Measurements from ENCODE around the gene MRPS6. TPM values are rescaled to one million over a fixed set of nuclear protein-coding genes. Genes with fewer than 3 reads are reported as not detected.

MRPS6 gene
- total RNA-seq, 1 experiment from 2014 or later, result 55.1 TPM

DNA sequence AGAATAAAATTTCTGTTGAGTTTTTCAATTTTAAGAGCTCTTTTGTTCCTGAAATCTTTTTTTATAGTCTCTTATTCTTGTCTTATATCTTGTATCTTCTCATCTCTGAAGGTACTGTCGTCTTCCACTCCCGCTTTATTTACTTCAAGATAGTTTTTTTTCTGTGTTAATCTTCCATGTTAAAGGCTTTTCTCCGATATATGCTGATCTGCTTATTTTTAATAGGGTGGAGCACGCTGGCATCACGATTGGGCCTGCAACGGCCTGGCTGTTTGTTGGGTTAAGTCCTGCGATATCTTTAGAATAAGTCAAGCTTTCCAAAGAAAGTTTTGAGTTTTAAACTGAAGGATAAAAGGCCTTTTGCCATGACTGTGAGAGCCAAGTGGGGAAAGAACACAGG lies 35.7 kb downstream of the MRPS6 start:
- Histone ChIP-seq H3K79me2 (ENCODE audit: insufficient read depth, low read length) (peaks cover 51% of the 10 kb centered on the region), H3K4me3 (replicated peaks in 1 of 2; ENCODE audit: low read depth in 1 of 2, low read length in 2 of 2) (no peak overlapping the region), H3K9me3 (ENCODE audit: control insufficient read depth in 1 of 2, insufficient read depth in 1 of 2, low read depth in 1 of 2, low read length in 2 of 2) (no peaks in the 10 kb centered on the region), H3K9ac (ENCODE audit: low read length) (no peak overlapping the region), H3K27ac (ENCODE audit: low read depth, low read length) (no peak overlapping the region), H4K20me1 (ENCODE audit: insufficient read depth) (0 out of 2 replicates have a peak, but pooled peaks cover 7% of the 10 kb centered on the region), H3K27me3 (ENCODE audit: insufficient read depth, low read length) (no peaks in the 10 kb centered on the region), H3K4me1 (ENCODE audit: control insufficient read depth in 1 of 2, insufficient read depth in 2 of 2, low read length in 2 of 2) (no peaks in the 10 kb centered on the region; a peak in 1 of 4 replicates), H2AFZ (ENCODE audit: low read depth, low read length, poor library complexity, severe bottlenecking) (no peak overlapping the region), H3K9me2 (ENCODE audit: insufficient read depth) (no peaks in the 10 kb centered on the region), H3K4me2 (ENCODE audit: low read length) (no peak overlapping the region), H3K36me3 (ENCODE audit: control insufficient read depth in 1 of 2, insufficient read depth in 2 of 2, low read length in 2 of 2) (no peaks in the 10 kb centered on the region)
- ChIA-PET POLR2A (no interaction called here), RAD21 (ENCODE audit: low non-redundant PET in 1 of 2, low total read pairs in 2 of 2, uncharacterized antibody in 2 of 2, unreplicated experiment in 2 of 2) (no interaction called here), CTCF (interaction anchor here (0.7 to 1.5 kb wide), 2 partner anchors 93 to 185 kb away, joined by 3 to 7 read pairs; no protein-coding TSS in a partner anchor)
- no TSS peak for BruUV-seq (replicated peaks)
- intact Hi-C loops (cut with micrococcal nuclease), result no loop called here
- DNase-seq (ENCODE audit: low read depth, low spot score) (no peak), ATAC-seq (no peak)
- no peak for TF ChIP-seq EZH2 (IDR thresholded peaks at IDR 0.05)
- TF ChIP-seq EZH2phosphoT487 (IDR thresholded peaks at IDR 0.05; ENCODE audit: borderline replicate concordance), result no peak
- TF ChIP-seq, protein P1, sequence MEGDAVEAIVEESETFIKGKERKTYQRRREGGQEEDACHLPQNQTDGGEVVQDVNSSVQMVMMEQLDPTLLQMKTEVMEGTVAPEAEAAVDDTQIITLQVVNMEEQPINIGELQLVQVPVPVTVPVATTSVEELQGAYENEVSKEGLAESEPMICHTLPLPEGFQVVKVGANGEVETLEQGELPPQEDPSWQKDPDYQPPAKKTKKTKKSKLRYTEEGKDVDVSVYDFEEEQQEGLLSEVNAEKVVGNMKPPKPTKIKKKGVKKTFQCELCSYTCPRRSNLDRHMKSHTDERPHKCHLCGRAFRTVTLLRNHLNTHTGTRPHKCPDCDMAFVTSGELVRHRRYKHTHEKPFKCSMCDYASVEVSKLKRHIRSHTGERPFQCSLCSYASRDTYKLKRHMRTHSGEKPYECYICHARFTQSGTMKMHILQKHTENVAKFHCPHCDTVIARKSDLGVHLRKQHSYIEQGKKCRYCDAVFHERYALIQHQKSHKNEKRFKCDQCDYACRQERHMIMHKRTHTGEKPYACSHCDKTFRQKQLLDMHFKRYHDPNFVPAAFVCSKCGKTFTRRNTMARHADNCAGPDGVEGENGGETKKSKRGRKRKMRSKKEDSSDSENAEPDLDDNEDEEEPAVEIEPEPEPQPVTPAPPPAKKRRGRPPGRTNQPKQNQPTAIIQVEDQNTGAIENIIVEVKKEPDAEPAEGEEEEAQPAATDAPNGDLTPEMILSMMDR (IDR thresholded peaks at IDR 0.05 in 2 of 3, conservative IDR thresholded peaks at IDR 0.05 in 1 of 3; ENCODE audit: borderline replicate concordance in 1 of 3, insufficient read depth in 1 of 3, low read depth in 2 of 3, low read length in 2 of 3), result no peak
- TF ChIP-seq RAD21 (IDR thresholded peaks at IDR 0.05; ENCODE audit: low read depth), result no peak
- no peak for TF ChIP-seq JUND (IDR thresholded peaks at IDR 0.05)
- no peak for TF ChIP-seq SIN3A (IDR thresholded peaks at IDR 0.05; ENCODE audit: low read depth)
- TF ChIP-seq, protein P2, sequence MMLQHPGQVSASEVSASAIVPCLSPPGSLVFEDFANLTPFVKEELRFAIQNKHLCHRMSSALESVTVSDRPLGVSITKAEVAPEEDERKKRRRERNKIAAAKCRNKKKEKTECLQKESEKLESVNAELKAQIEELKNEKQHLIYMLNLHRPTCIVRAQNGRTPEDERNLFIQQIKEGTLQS (IDR thresholded peaks at IDR 0.05), result no peak
- TF ChIP-seq CBX3 (IDR thresholded peaks at IDR 0.05; ENCODE audit: low read depth), result no peak
- TF ChIP-seq SP1 (IDR thresholded peaks at IDR 0.05; ENCODE audit: low read depth), result no peak
- no peak for TF ChIP-seq POLR2AphosphoS5 (IDR thresholded peaks at IDR 0.05; ENCODE audit: low read depth, low read length)
- no peak for TF ChIP-seq EGR1 (IDR thresholded peaks at IDR 0.05; ENCODE audit: low read depth)
- TF ChIP-seq, protein P3, sequence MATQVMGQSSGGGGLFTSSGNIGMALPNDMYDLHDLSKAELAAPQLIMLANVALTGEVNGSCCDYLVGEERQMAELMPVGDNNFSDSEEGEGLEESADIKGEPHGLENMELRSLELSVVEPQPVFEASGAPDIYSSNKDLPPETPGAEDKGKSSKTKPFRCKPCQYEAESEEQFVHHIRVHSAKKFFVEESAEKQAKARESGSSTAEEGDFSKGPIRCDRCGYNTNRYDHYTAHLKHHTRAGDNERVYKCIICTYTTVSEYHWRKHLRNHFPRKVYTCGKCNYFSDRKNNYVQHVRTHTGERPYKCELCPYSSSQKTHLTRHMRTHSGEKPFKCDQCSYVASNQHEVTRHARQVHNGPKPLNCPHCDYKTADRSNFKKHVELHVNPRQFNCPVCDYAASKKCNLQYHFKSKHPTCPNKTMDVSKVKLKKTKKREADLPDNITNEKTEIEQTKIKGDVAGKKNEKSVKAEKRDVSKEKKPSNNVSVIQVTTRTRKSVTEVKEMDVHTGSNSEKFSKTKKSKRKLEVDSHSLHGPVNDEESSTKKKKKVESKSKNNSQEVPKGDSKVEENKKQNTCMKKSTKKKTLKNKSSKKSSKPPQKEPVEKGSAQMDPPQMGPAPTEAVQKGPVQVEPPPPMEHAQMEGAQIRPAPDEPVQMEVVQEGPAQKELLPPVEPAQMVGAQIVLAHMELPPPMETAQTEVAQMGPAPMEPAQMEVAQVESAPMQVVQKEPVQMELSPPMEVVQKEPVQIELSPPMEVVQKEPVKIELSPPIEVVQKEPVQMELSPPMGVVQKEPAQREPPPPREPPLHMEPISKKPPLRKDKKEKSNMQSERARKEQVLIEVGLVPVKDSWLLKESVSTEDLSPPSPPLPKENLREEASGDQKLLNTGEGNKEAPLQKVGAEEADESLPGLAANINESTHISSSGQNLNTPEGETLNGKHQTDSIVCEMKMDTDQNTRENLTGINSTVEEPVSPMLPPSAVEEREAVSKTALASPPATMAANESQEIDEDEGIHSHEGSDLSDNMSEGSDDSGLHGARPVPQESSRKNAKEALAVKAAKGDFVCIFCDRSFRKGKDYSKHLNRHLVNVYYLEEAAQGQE (IDR thresholded peaks at IDR 0.05; ENCODE audit: low read depth), result no peak
- TF ChIP-seq, protein P4, sequence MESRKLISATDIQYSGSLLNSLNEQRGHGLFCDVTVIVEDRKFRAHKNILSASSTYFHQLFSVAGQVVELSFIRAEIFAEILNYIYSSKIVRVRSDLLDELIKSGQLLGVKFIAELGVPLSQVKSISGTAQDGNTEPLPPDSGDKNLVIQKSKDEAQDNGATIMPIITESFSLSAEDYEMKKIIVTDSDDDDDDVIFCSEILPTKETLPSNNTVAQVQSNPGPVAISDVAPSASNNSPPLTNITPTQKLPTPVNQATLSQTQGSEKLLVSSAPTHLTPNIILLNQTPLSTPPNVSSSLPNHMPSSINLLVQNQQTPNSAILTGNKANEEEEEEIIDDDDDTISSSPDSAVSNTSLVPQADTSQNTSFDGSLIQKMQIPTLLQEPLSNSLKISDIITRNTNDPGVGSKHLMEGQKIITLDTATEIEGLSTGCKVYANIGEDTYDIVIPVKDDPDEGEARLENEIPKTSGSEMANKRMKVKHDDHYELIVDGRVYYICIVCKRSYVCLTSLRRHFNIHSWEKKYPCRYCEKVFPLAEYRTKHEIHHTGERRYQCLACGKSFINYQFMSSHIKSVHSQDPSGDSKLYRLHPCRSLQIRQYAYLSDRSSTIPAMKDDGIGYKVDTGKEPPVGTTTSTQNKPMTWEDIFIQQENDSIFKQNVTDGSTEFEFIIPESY (IDR thresholded peaks at IDR 0.05; ENCODE audit: extremely low read depth, insufficient replicate concordance, low read length), result no peak
- no peak for TF ChIP-seq ZFX (IDR thresholded peaks at IDR 0.05)
- TF ChIP-seq YY1 (IDR thresholded peaks at IDR 0.05; ENCODE audit: extremely low read depth, insufficient replicate concordance, low read depth, low read length), result no peak
